HG02943 (cell line): ENCODE data around the gene ZMYM3.
A peak's percentile ranks its signal among the peaks of the same experiment; 100 is the strongest.

Experiments
- ATAC-seq: cut with Tn5 transposase; IDR thresholded peaks from one replicate; pipeline ENCODE4 v1.9.1; 2021; ENCODE audit warnings: mild to moderate bottlenecking, low read depth, moderate library complexity; ENCODE audit not compliant: unreplicated experiment

The ZMYM3 gene

GRCh38 chrX:71214604-71215337, 39.2 kb downstream of the ZMYM3 start:
- no peak for ATAC-seq

- ATAC-seq = no peak
These were observed 39.8 kb downstream of the ZMYM3 start for GRCh38 chrX:71214152-71214551.

- no peak for ATAC-seq
These were observed 41.4 kb downstream of the ZMYM3 start for GRCh38 chrX:71212536-71212935.

- ATAC-seq = no peak
These were observed 43.1 kb downstream of the ZMYM3 start for GRCh38 chrX:71210816-71211215.

GRCh38 chrX:71199252-71200008, 54.5 kb downstream of the ZMYM3 start:
- no peak for ATAC-seq

GRCh38 chrX:71198066-71198465, 55.9 kb downstream of the ZMYM3 start:
- ATAC-seq = peak; percentile 58

- ATAC-seq = no peak
These were observed 57.8 kb downstream of the ZMYM3 start for GRCh38 chrX:71195964-71196649.

- no peak for ATAC-seq
These were observed 62.7 kb downstream of the ZMYM3 start for GRCh38 chrX:71191248-71191647.
